ENCODE results near the gene GJA10.
A peak's percentile ranks its signal among the peaks of the same experiment; 100 is the strongest.

The GJA10 gene

DNA sequence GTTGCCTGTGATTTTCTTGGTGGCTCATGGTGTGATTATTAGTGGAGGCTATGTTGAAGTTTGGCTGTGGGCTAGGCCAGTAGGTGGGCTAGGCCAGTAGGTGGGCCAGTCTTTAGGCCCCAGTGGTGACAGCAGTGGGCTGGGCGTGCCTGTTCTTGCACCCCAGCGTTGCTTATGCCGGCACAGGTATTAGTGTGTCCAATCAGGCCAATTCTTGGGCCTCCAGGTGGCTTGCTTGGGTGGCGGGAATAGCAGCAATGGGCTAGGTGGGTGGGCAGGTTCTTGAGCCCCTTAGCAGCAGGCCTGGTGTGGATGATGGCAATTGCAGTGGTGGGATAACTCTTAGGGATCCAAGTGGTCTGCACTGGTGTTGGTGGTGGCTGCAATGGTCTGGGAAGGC is 22.9 kb downstream of the GJA10 start:
- DNase-seq (ENCODE audit: low spot score) (no peak), FAIRE-seq (no peak)

GRCh38 chr6:89917801-89918366 is 23.6 kb downstream of the GJA10 start:
- FAIRE-seq: no peak

DNA sequence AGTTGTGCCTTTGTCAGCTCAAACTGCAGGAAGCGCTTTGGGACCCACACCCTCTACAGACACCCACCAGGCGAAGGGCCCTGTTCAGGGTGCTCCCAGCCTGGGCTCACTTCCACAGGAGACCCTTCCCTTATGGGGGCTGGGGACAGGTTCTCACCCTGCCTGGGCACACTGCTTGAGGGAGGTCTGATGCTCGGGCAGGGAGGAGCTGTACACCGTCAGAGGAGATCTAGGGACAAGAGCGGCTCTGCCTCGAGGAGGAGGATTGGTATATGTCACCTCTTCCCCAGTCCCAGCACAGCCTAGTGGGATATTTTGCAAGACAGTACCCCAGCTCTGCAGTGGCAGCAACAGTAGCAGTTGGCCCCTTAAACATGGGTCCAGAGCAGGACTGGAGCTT is 26.9 kb downstream of the GJA10 start:
- no peak for DNase-seq (ENCODE audit: low spot score)
- FAIRE-seq: no peak

More at GRCh38 chr6:89917801-89918366, 23.6 kb downstream of the GJA10 start:
- DNase-seq (ENCODE audit: low spot score): no peak

DNA sequence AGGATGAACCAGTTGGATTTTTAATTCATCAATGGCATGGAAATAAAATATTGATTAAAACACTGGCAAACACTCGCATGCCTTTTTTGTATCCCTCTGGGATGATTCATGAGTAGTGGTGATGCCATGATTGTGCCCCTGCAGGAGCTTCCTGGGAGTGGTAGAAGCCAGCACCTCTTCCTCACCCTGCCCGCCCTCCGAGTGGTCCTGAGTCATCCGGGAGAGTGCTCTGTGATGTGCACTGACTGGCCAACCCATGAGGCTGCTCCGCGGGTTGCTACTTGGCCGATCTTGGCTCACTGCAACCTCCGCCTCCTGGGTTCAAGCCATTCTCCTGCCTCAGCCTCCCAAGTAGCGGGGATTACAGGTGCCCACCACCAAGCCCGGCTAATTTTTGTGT is 27.4 kb downstream of the GJA10 start:
- FAIRE-seq: no peak

GRCh38 chr6:89924231-89924630 is 30.0 kb downstream of the GJA10 start:
- DNase-seq (ENCODE audit: low spot score) (no peak), FAIRE-seq (no peak)

More for the DNA sequence above, 27.4 kb downstream of the GJA10 start:
- no peak for DNase-seq (ENCODE audit: low spot score)

DNA sequence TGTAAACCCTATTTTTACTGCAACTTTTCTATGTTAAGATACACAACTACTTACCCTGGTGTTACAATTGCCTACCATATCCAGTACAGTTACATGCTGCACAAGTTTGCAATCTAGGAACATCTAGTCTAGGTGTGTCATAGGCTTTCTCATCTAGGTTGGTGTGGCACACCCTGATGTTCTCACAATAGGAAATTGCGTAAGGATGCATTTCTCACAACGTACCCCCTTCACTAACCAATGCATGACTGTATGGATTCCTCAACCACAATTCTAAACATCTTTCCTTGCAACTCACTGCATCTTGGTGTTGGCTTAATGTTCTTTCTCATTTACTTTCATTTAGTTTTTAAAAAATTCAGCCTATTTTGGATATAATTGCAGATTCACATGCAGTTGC is 31.6 kb downstream of the GJA10 start:
- FAIRE-seq: no peak

DNA sequence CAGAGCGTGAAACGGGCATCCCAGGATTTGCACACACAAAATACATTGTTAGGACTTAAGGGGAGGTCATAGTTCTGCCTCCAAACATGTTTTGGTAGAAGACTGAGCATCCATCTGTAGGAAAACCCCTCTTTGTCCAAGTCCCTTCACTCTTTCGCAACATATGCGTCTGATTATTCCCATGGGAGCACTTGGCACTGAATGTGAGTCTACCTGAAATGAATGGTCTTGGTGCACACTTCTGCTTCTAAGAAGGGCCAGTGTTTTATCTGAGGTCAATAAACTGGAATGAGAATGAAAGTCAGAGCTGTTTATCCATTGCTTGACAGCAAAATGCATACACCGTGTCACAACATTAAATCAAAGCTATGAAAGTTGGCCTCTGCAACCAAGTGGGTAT is 33.0 kb downstream of the GJA10 start:
- DNase-seq (ENCODE audit: low spot score): no peak
- FAIRE-seq: no peak

More for the DNA sequence above, 31.6 kb downstream of the GJA10 start:
- no peak for DNase-seq (ENCODE audit: low spot score)

DNA sequence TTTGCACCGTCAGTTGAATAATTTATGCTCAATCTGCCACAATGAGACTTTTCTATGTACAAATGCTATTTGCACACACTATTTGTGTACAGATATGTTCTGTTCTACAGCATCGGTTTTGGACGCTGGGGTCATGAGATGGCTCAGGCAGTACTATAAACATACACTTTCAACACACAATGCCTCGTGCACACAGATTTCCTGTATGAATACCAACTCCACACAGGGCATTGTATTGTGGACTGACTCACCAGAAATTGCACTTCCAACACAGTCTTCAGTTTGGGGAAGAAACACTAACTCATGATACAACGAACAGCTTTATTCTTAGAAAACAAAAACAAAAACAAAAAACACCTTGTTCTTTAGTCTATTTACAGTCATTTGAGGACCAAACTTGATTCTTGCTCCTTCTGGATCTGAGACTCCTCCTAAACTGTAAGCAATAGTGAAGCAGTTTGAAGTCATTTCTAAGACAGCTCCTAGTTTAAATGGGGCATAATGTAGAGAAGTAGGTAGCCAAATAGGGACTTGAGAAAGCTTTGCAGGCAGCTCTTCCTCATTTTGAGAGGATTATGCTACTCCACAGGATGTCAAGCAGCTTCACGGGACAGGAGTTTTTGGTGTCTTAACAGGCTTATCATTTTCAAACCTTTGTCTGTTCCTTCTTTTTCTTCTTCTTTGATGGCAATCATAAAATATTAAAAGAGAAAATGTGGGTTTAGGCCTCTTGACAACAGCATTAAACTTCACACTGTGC is 33.7 kb downstream of the GJA10 start:
- no peak for FAIRE-seq
- no peak for DNase-seq (ENCODE audit: low spot score)

DNA sequence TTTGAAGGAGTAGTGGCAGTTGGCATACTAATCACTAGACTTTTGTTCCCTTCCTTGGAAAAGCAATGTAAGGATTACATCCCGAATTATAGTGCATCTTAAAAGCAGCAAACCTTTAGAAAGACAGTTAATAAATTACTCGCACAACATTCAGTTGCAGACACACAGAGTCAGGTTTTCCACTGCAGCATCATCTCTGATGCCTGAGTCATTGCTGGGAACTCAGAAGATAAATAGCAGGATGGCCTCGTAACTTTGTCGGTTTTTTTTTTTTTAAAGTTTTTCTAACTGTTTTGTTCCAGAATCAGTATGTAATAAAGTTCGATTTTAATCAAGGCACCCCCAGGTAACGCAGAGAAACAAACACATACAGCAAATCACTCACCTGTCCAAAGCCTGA is 34.3 kb downstream of the GJA10 start:
- FAIRE-seq: no peak
- no peak for DNase-seq (ENCODE audit: low spot score)

DNA sequence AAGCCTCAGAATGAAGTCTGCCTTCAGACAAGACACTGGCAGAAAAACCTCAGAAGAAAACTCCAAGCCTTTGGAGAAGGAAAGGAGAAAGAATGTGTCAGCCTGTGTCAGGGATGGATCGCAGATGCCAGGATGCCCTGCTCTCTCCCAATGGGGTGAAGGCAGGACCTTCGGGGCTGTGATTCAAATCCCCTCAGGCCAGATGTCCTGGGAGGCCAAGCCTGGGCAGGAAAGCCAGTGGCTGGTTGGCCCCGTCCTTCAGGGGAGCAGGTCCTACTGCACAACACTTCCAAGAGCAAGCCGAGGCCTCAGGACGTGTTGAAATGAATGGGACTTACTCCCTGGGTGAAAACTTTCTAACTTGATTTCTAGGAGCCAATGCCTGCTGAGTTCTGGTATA is 36.5 kb downstream of the GJA10 start:
- FAIRE-seq: no peak
- DNase-seq (ENCODE audit: low spot score): no peak

GRCh38 chr6:89932245-89932802 is 38.1 kb downstream of the GJA10 start:
- FAIRE-seq (no peak), DNase-seq (ENCODE audit: low spot score) (no peak)

- FAIRE-seq (no peak), DNase-seq (ENCODE audit: low spot score) (no peak)
Observed at GRCh38 chr6:89934685-89935366, 40.6 kb downstream of the GJA10 start.

DNA sequence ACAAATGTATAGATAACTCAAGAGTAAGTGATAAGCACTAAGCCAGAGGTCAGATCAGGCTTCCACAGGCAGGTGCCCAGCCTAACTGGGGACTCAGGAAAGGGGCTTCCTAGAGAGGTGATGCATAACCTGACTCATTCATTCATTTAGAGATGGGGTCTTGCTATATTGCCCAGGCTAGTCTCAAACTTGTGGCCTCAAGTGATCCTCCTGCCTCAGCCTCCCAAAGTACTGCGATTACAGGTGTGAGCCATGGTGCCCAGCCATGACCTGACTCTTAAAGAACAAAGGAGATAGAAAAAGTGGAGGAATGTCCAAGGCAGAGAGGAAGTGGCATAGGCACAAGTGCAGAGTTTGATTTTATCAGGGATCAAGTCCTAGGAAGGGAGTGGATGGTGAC is 41.9 kb downstream of the GJA10 start:
- FAIRE-seq (no peak), DNase-seq (ENCODE audit: low spot score) (no peak)

DNA sequence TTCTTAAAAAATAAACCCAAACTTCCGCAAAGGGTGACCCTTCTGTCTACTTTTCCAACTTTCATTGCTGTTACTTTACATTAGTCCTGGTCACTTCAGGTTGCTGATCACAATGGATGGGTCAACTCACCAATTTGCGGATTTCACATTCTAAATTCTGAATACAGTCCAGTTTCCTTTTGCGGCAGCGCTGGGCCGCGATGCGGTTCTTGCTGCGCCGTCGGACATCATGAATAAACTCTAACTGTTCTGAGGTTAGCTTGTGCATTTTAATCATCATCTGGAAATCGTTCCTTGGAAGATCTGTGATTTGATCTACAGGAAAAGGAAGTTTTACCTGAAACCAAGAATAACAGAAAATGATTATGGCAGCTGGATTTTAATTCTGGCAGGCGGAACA is 43.7 kb downstream of the GJA10 start:
- FAIRE-seq: no peak
- DNase-seq (ENCODE audit: low spot score): no peak

DNA sequence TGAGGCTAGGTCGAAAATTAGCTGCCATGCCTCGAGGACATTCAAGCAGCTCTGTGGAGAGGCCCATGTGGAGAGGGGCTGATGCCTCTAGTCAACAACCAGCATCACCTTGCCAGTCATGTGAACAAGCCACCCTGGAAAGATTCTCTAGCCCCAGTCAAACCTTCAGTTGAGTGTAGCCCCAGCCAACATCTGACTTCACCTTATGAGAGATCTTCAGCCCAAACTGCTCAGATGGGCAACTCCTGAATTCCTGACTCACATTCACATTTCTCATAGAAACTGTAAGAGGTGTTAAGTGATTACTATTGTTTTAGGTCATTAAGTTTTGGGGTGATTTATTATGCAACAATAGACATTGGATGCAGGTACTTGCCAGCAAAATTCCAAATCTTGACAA is 44.9 kb downstream of the GJA10 start:
- DNase-seq (ENCODE audit: low spot score) (no peak), FAIRE-seq (no peak)

DNA sequence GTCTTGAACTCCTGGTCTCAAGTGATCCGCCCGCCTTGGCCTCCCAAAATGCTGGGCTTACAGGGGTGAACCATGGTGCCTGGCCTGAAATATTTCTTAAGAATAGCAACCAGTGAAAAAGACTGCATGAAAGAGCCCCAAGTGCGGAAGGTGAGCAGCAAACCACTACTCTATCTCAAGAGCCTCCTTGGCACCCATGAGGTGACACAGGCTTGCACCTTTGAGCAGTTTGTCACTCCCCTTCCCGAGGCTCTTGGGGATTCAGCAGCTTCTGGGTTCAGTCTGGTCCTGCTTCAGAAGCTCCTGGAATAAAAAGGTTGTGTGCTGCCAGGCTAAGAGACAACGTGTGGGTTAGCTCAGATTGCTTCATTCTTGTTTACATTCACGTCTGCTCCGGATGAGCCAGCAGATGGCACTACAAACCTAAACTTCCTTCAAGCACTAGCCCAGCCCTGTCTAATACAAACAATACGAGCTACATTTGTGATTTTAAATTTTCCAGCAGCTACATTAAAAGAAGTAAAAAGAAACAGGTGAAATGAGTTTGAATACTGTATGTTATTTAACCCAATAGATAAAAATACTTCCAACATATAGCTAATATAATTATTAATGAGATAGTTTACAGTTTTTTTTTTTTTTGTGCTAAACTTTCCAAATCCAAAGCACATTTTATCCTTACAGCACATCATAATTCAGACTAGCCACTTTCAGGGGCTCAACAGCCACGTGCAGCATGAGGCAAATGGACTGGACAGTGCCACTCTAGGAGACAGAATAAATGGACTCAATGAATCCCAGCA is 46.2 kb downstream of the GJA10 start:
- FAIRE-seq (no peak), DNase-seq (ENCODE audit: low spot score) (peak; percentile 61)

DNA sequence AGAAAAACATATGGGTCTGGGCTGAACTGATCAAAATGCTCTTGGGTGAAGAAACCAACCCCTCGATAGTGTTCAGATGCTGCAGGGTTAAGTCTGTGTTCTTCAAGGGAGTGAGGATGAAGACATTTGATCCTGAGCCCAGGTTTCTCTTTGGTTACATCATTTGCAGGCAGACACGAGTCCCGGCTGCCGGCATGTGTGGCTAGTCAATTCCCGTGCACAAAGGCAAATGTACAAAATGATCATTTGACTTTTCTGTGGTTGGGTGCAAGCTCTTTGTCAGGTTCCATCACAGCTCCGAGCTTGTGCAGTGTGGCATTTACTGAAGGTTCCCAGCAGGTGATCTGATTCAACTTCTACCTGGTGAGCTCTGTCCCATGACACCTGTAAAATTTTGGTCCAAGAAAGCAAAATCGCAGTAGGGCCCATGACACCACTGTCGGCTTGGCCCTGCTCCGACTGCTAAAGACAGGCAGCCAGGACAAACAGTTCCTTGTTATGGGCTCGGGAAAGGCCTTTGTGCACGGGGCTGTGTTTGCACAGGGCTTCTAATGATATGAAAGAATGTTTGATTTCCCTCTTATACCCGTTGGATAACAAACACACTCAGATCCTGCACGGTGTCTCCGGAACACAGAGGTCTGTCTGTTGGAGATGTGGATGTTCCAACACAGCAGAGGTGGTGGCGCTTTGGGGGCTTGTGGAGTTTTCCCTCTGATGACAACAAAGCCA is 46.9 kb downstream of the GJA10 start:
- FAIRE-seq (no peak), DNase-seq (ENCODE audit: low spot score) (no peak)

- FAIRE-seq: no peak
- DNase-seq (ENCODE audit: low spot score): no peak
Observed at GRCh38 chr6:89941763-89942497, 47.7 kb downstream of the GJA10 start.

DNA sequence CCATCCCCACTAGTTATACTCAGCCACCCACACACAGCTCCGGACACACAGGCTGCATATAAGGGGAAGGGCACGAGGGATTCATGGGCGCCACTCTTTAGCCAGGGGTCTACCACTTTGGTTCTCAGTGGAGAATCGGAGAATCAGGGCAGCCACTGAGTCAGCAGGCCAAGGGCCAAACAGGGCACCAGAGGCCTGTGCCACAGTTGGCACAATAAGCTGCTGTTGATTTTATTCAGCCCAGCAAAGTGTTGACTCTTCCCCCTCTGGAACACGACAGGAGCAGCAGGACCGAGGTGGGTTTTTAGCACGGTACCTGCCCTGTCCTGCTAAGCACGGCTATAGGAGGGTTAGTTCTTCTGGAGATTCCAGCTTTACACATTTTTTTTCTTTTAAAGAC is 48.3 kb downstream of the GJA10 start:
- DNase-seq (ENCODE audit: low spot score) (no peak), FAIRE-seq (no peak)

- FAIRE-seq (no peak), DNase-seq (ENCODE audit: low spot score) (no peak)
Observed at GRCh38 chr6:89944181-89944755, 50.0 kb downstream of the GJA10 start.

Data from urothelium cell line (cell line).